Pancreas (tissue), 10 donors: Measurements from ENCODE around the gene OR10K1. TPM values are rescaled to one million over a fixed set of nuclear protein-coding genes. Genes with fewer than 3 reads are reported as not detected.
"Not testable (repeated sequence)": the region's sequence is repeated elsewhere in the genome, so short reads cannot be mapped to it uniquely, and the experiment has no call there.

Experiments used
- ATAC-seq, 4 donors: fragments of 200-7000 bp; cut with Tn5 transposase; one replicate each; pipeline versions ENCODE4 v1.8.0 to v1.9.1; 2020; ENCODE audit warnings: mild to moderate bottlenecking in 4 of 4, moderate library complexity in 4 of 4
- DNase-seq, 6 donors: peaks; one replicate each; pipeline ENCODE4 v3.0.0-alpha.2; 2020
- FAIRE-seq: peaks from 2 replicates; lab custom pipeline; 2012; peaks lifted over from hg19 to GRCh38; lab: Jason Lieb, UNC
- H3K27ac ChIP-seq, 4 donors: fragments of 200-600 bp; sonication (generic); 1 replicate in 3 of 4; 2 replicates in 1 of 4; pipeline versions ENCODE4 v1.5.0 to v1.8.0; 2020
- H3K27me3 ChIP-seq, 4 donors: fragments of 200-600 bp; one replicate each; pipeline ENCODE4 v1.8.0; 2021
- H3K36me3 ChIP-seq, 3 donors: fragments of 200-600 bp; sonication (generic) in 1 of 3; one replicate each; pipeline versions ENCODE4 v1.5.0 to v1.8.0; 2020 to 2021
- H3K4me1 ChIP-seq, 3 donors: fragments of 200-600 bp; one replicate each; pipeline ENCODE4 v1.8.0; 2021
- H3K4me3 ChIP-seq, 4 donors: fragments of 200-600 bp; sonication (generic) in 2 of 4; one replicate each; pipeline versions ENCODE4 v1.5.0 to v1.8.0; 2020 to 2021
- H3K9me3 ChIP-seq, 4 donors: fragments of 200-600 bp; one replicate each; pipeline ENCODE4 v1.8.0; 2021
- WGBS, 2 donors: extraction: QIAGEN DNeasy Blood & Tissue Kit; methylation state at CpG; one replicate each; pipeline ENCODE4 v1.1.7; 2013; 5-methylcytosine and 5-hydroxymethylcytosine counted together
- intact Hi-C, 3 donors: fragments of 100-400 bp; cut with DNase I; formaldehyde crosslinking; loops; one replicate each; pipeline versions ENCODE4 v1.11.1 to v1.14.2; 2022
- polyA plus RNA-seq, 2 donors: library from polyadenylated mRNA; stranded (reverse); fragments of 200-250 nt; gene quantifications; one replicate each; pipeline ENCODE4 v1.2.3, GENCODE V29; 2013
- total RNA-seq, 6 donors: library from RNA; stranded (reverse); fragmentation: NEBNext Ultra II Directional in 4 of 6; extraction: Animal tissue kit (Norgen Biotek cat#: 25700) in 4 of 6; gene quantifications; one replicate each; pipeline versions ENCODE4 v1.2.1 to v1.2.4, GENCODE V29; 2021 to 2023
- TF ChIP-seq, protein P1 (sequence below), 4 donors: fragments of 200-600 bp; sonication (generic) in 3 of 4; IDR thresholded peaks; one replicate each; pipeline versions ENCODE4 v1.5.0 to v1.8.0; 2021; ENCODE audit warnings: antibody characterized with exemption in 4 of 4
- donor health status: healthy with polysubstance abuse.
- donor health status: DM: no; HTN: no; CAD: no; lungs with moderate emphysema.
- donor health status: DM: no; HTN: no; CAD: no.
- donor health status: control.
- donor health status: control.
- donor health status: Bipolar disorder and iron deficiency.
- donor health status: DM: yes; HTN: yes; CAD: no.
- donor health status: DM: no; HTN: no; CAD: no.
- donor health status: DM: no; HTN: no; CAD: no.
- donor health status: DM: yes; HTN: yes; CAD: no.

The OR10K1 gene
- total and polyA plus RNA-seq, 8 donors: not detected

GRCh38 chr1:158426137-158426536, 35.5 kb upstream of the OR10K1 start, which contains the start of gene OR10K2:
TSS of gene OR10K2 (minus strand) at chr1:158426237. CDS start at chr1:158420866, 5,371 bp downstream.
- H3K27me3 ChIP-seq: no peaks in the 10 kb centered on the region
- no peak within 1 kb of the TSS for H3K27ac ChIP-seq
- WGBS, 2 donors: 64 to 65% methylated on average over 1 of the region's 1 CpG
- intact Hi-C loops: no loop called here
- H3K9me3 ChIP-seq: no peaks in the 10 kb centered on the region
- DNase-seq (no peak), ATAC-seq (no peak), FAIRE-seq (no peak)
- TF ChIP-seq, protein P1, sequence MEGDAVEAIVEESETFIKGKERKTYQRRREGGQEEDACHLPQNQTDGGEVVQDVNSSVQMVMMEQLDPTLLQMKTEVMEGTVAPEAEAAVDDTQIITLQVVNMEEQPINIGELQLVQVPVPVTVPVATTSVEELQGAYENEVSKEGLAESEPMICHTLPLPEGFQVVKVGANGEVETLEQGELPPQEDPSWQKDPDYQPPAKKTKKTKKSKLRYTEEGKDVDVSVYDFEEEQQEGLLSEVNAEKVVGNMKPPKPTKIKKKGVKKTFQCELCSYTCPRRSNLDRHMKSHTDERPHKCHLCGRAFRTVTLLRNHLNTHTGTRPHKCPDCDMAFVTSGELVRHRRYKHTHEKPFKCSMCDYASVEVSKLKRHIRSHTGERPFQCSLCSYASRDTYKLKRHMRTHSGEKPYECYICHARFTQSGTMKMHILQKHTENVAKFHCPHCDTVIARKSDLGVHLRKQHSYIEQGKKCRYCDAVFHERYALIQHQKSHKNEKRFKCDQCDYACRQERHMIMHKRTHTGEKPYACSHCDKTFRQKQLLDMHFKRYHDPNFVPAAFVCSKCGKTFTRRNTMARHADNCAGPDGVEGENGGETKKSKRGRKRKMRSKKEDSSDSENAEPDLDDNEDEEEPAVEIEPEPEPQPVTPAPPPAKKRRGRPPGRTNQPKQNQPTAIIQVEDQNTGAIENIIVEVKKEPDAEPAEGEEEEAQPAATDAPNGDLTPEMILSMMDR (IDR thresholded peaks at IDR 0.05): no peak
- H3K4me3 ChIP-seq: no peak within 1 kb of the TSS
- no peaks in the 10 kb centered on the region for H3K36me3 ChIP-seq
- no peaks in the 10 kb centered on the region for H3K4me1 ChIP-seq

GRCh38 chr1:158430163-158430562, 31.5 kb upstream of the OR10K1 start:
- ATAC-seq, H3K27ac ChIP-seq, H3K27me3 ChIP-seq, H3K36me3 ChIP-seq, H3K4me1 ChIP-seq, FAIRE-seq, DNase-seq, H3K9me3 ChIP-seq, intact Hi-C loops, H3K4me3 ChIP-seq: not testable (repeated sequence)
- WGBS, 2 donors: 23 to 31% methylated on average over 3 of the region's 3 CpGs

- H3K27ac ChIP-seq: no peak overlapping the region
- DNase-seq (no peak), FAIRE-seq (no peak), ATAC-seq (no peak)
- WGBS, 2 donors: 30 to 37% methylated on average over 3 of the region's 3 CpGs
- no peaks in the 10 kb centered on the region for H3K9me3 ChIP-seq
- no peaks in the 10 kb centered on the region for H3K4me1 ChIP-seq
- H3K27me3 ChIP-seq: no peaks in the 10 kb centered on the region
- TF ChIP-seq, protein P1 (IDR thresholded peaks at IDR 0.05): no peak
- intact Hi-C loops: no loop called here
- H3K36me3 ChIP-seq: no peaks in the 10 kb centered on the region
- no peak overlapping the region for H3K4me3 ChIP-seq
Measured at GRCh38 chr1:158434741-158435140, 26.9 kb upstream of the OR10K1 start.

DNA sequence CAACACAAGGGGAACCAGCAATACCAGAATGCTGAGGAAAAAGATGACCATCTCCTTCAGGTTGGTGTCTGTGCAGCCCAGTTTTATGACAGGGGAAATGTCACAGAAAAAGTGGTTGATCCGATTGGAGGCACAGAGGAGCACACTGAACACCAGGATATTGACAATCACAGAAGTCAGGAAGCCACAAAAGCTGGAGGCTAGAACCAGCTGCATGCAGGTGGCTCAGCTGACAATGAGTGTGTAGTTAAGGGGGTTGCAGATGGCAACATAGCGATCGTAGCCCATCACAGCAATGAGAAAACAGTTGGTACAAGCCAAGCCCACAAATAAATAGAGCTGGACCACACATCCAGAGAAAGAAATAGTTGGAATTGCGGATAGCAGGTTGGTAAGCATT, 16.3 kb upstream of the OR10K1 start:
- no peaks in the 10 kb centered on the region for H3K36me3 ChIP-seq
- no peaks in the 10 kb centered on the region for H3K9me3 ChIP-seq
- intact Hi-C loops: no loop called here
- no peaks in the 10 kb centered on the region for H3K27me3 ChIP-seq
- DNase-seq (no peak), ATAC-seq (no peak), FAIRE-seq (no peak)
- no peaks in the 10 kb centered on the region for H3K4me1 ChIP-seq
- no peak overlapping the region for H3K27ac ChIP-seq
- no peak overlapping the region for H3K4me3 ChIP-seq
- TF ChIP-seq, protein P1 (IDR thresholded peaks at IDR 0.05): no peak
- WGBS, 2 donors: 45 to 59% methylated on average over 4 of the region's 4 CpGs

GRCh38 chr1:158454537-158454936, 7.1 kb upstream of the OR10K1 start:
- Histone ChIP-seq H3K27ac (no peak overlapping the region), H3K36me3 (no peaks in the 10 kb centered on the region), H3K9me3 (no peaks in the 10 kb centered on the region), H3K4me3 (no peak overlapping the region), H3K27me3 (peaks cover 0 to 4% (median 0%) of the 10 kb centered on the region in 4 donors), H3K4me1 (no peaks in the 10 kb centered on the region)
- ATAC-seq: no peak
- 58 to 61% methylated on average over 1 of the region's 1 CpG for WGBS, 2 donors
- no peak for DNase-seq
- intact Hi-C loops: no loop called here
- no peak for FAIRE-seq
- TF ChIP-seq, protein P1 (IDR thresholded peaks at IDR 0.05): no peak
